Right lobe of liver (tissue), 4 donors: Measurements from ENCODE around the gene TMEM131L.

Experiments used
- CTCF ChIP-seq, 4 donors: fragments of 200-600 bp in 3 of 4; fragments of 450-650 bp in 1 of 4; IDR thresholded peaks; one replicate each; pipeline versions ENCODE4 v1.5.1 to v1.8.0; 2016 to 2022; ENCODE audit warnings: antibody characterized with exemption in 4 of 4, mild to moderate bottlenecking in 2 of 4
- POLR2A ChIP-seq: fragments of 450-650 bp; IDR thresholded peaks from one replicate; pipeline ENCODE4 v1.6.1; 2017; ENCODE audit warnings: antibody characterized with exemption, mild to moderate bottlenecking
- donor health status: DM: no; HTN: no; CAD: no.
- donor health status: DM: no; HTN: no; CAD: no.
- donor health status: DM: no; HTN: yes; CAD: no.

DNA sequence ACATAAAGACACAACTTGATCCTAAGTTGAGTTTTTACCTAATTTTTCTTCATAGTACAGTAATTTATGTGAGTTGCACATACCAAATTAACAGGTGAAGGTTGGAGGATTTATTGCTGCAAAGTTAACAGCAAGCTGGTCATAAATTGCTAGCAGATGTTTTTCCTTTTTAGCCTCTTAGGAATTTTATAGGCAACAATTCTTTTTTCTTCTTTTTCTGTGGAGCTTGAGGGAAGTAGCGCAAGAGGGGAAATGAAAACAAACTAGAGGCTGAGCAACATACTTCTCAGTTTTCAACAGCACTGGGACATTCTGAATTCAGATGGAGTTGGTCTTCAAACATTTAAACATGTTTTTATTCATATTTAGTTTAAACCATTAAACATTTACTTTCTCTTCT lies 154.2 kb downstream of the TMEM131L start:
- TF ChIP-seq CTCF (IDR thresholded peaks at IDR 0.05) (no peak), POLR2A (no peak)
